ENCODE data around the gene TRPC3.

- TF ChIP-seq CTCF (IDR thresholded peaks at IDR 0.05) (no peak), POLR2A (IDR thresholded peaks at IDR 0.05) (no peak)
Observed at GRCh38 chr4:121989715-121990114, 37.9 kb upstream of the TRPC3 start.
